Esophagus squamous epithelium (tissue), 4 donors: Measurements from ENCODE around the gene GPR68.

Experiments
- CTCF ChIP-seq, 6 experiments: fragments of 450-650 bp in 4 of 6; fragments of 200-600 bp in 2 of 6; sonication (generic) in 2 of 6; IDR thresholded peaks; one replicate each; pipeline ENCODE4 v1.5.1; 2016 to 2019; ENCODE audit warnings: antibody characterized with exemption in 6 of 6, mild to moderate bottlenecking in 4 of 6, moderate library complexity in 4 of 6
- POLR2A ChIP-seq, 4 donors: fragments of 450-650 bp; IDR thresholded peaks; one replicate each; pipeline ENCODE4 v1.6.1; 2017; ENCODE audit warnings: antibody characterized with exemption in 4 of 4, mild to moderate bottlenecking in 4 of 4, moderate library complexity in 3 of 4

- no peak for TF ChIP-seq CTCF (IDR thresholded peaks at IDR 0.05)
- TF ChIP-seq POLR2A (IDR thresholded peaks at IDR 0.05): no peak
These were observed 19.5 kb downstream of the GPR68 start for GRCh38 chr14:91225025-91225424.
